ENCODE results near the gene SURF2.
"Not testable (repeated sequence)": the region's sequence is repeated elsewhere in the genome, so short reads cannot be mapped to it uniquely, and the experiment has no call there.

Gene SURF2

GRCh38 chr9:133356391-133357091 is at the start of gene SURF2, which contains the start of gene SURF1:
Gene SURF2 (plus strand): TSS chr9:133356550. CDS start chr9:133356593, 43 bp downstream.
Gene SURF1 (minus strand): TSS chr9:133356487. CDS start chr9:133356453, 34 bp downstream.
- peak; percentile 89 for DNase-seq (ENCODE audit: low spot score)

GRCh38 chr9:133307301-133307700 is 49.0 kb upstream of the SURF2 start:
- DNase-seq (ENCODE audit: low spot score), result no peak

- DNase-seq (ENCODE audit: low spot score), result no peak
Measured at GRCh38 chr9:133309608-133310007, 46.7 kb upstream of the SURF2 start.

- DNase-seq (ENCODE audit: low spot score), result no peak
Measured at GRCh38 chr9:133315997-133316396, 40.4 kb upstream of the SURF2 start.

GRCh38 chr9:133317551-133317950 is 38.8 kb upstream of the SURF2 start:
- DNase-seq (ENCODE audit: low spot score), result not testable (repeated sequence)

- no peak for DNase-seq (ENCODE audit: low spot score)
Measured at GRCh38 chr9:133320421-133320881, 35.9 kb upstream of the SURF2 start.

GRCh38 chr9:133321411-133321935 is 34.9 kb upstream of the SURF2 start:
- DNase-seq (ENCODE audit: low spot score), result no peak

GRCh38 chr9:133322701-133323100 is 33.6 kb upstream of the SURF2 start:
- no peak for DNase-seq (ENCODE audit: low spot score)

- DNase-seq (ENCODE audit: low spot score), result no peak
Measured at GRCh38 chr9:133323211-133323610, 33.1 kb upstream of the SURF2 start.

- no peak for DNase-seq (ENCODE audit: low spot score)
Measured at GRCh38 chr9:133323991-133324703, 32.2 kb upstream of the SURF2 start.

- not testable (repeated sequence) for DNase-seq (ENCODE audit: low spot score)
Measured at GRCh38 chr9:133327021-133327420, 29.3 kb upstream of the SURF2 start.

GRCh38 chr9:133327834-133328484 is 28.4 kb upstream of the SURF2 start:
- DNase-seq (ENCODE audit: low spot score), result no peak

- not testable (repeated sequence) for DNase-seq (ENCODE audit: low spot score)
Measured at GRCh38 chr9:133329306-133330156, 26.8 kb upstream of the SURF2 start.

GRCh38 chr9:133331221-133331620 is 25.1 kb upstream of the SURF2 start:
- no peak for DNase-seq (ENCODE audit: low spot score)

GRCh38 chr9:133331641-133332380 is 24.5 kb upstream of the SURF2 start:
- no peak for DNase-seq (ENCODE audit: low spot score)

- DNase-seq (ENCODE audit: low spot score), result no peak
Measured at GRCh38 chr9:133332381-133332730, 24.0 kb upstream of the SURF2 start.

- no peak for DNase-seq (ENCODE audit: low spot score)
Measured at GRCh38 chr9:133333011-133333410, 23.3 kb upstream of the SURF2 start.

- DNase-seq (ENCODE audit: low spot score), result no peak
Measured at GRCh38 chr9:133333566-133333965, 22.8 kb upstream of the SURF2 start.

- no peak for DNase-seq (ENCODE audit: low spot score)
Measured at GRCh38 chr9:133334161-133334560, 22.2 kb upstream of the SURF2 start.

GRCh38 chr9:133334888-133335287 is 21.5 kb upstream of the SURF2 start:
- not testable (repeated sequence) for DNase-seq (ENCODE audit: low spot score)

Data from activated CD4-positive, alpha-beta T cell treated with anti-CD3 and anti-CD28 coated beads, Interleukin-2, Interleukin-4, amounts not matched to agents 100 ng/mL and 50 ng/mL, durations not matched to agents 16 hours and 8 hours (primary cell).